GM21367 (cell line): ENCODE results near the gene HOXB2.

ENCODE experiments used
- ATAC-seq: cut with Tn5 transposase; IDR thresholded peaks from one replicate; pipeline ENCODE4 v1.9.1; 2021; ENCODE audit not compliant: unreplicated experiment

Gene HOXB2

GRCh38 chr17:48579471-48579759 lies 34.5 kb upstream of the HOXB2 start:
- ATAC-seq: no peak

GRCh38 chr17:48578616-48579470 lies 33.9 kb upstream of the HOXB2 start:
- no peak for ATAC-seq

- no peak for ATAC-seq
Observed at GRCh38 chr17:48577946-48578615, 33.2 kb upstream of the HOXB2 start, which contains the start of gene HOXB4. TSS of gene HOXB4 (minus strand) at chr17:48578350. CDS start at chr17:48578319, 31 bp downstream.

DNA sequence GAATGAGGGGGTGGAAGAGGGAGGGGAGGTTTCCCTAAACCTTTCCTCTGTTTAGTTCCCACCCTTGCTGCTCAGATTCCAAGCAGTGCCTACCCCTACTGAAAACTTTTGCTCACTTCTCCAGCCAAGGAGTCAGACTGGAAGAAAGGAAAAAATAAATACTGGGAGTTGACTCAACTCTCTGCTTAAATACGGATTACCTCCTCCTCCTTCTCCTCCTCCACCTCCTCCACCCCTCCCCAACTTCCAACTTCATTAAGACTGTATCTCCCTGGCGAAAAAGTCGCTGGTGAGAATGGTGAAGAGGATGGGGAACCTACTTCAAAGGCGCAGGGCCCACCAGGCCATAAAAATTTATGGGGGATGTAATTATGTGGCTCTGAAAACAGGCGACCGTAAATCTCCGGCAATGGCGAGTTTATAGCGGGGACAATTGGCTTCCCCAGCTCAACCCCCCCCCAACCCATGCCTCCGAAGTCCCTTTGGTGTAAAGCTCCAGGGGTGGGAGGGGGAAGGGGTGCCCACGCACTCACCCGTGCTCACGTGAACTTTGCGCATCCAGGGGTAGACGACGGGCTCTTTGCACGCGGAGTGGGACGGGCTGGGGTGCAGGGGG lies 32.5 kb upstream of the HOXB2 start:
- no peak for ATAC-seq

DNA sequence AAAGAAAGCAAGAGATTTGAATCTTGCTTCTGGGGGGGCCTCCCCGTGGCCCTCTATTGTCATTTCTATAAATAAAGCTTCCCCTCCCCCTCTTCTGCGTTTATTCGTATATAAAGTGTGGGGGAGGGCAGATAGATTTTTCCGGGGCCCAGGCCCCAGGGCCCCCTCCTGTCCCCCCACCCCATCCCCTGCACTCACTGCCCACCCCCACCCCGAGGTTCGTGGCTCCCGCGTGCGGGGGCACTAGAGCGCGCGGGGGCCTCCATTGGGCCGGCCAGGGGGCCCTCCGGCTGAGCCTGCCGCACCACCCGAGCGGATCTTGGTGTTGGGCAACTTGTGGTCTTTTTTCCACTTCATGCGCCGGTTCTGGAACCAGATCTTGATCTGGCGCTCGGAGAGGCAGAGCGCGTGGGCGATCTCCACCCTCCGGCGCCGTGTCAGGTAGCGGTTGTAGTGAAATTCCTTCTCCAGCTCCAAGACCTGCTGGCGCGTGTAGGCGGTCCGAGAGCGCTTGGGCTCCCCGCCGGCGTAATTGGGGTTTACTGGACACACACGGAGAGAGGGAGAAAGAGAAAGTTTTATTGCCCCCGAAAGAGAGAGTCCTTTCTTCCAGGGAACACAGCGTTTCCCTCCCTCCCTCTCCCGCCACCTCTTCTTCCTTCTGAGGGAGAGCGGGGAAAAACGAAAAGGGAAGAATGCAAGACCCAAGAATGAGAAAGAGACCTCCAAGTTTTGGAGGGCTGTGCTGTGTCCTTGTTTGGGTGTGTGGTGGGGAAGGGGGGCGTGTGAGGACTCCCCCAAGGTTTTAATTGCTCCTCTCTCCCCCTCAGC lies 31.8 kb upstream of the HOXB2 start:
- ATAC-seq: no peak

DNA sequence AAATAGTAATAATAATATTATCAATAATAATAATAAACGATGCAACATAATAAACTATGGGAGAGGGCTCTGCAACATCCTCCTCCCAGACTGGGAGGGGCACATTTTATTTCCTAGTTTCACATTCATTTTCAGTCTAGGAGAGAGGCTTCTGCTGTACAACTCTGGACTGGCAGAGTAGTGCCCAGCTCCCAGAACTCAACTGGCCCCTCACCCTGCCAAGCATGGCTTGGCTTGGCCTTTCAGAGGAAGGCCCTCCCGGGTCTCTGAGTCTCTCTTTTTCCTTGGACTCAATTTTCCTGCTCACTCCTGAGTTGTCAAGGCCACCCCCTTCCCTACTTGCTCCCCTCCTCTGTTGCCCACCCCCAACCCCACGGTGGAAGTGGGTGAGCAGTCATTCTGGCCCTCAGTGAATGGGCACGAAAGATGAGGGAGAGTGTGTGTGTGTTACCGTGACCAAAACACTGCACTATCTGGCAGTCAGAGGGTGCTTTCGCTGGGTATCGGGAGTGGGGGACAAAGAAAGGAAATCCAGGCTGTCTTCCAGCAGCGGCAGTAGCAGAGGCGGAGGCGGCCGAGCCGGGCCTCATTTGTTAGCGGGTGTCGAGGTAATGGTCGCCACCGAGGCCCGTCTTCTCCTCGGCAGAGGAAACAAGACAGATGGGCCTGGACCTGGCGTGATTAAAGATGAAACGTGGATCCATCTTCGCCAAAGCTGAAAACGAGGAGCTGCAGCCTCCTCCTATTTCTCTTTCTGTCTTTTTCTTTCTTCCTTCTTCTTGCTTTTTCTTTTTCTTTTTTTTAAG lies 31.0 kb upstream of the HOXB2 start:
- no peak for ATAC-seq

DNA sequence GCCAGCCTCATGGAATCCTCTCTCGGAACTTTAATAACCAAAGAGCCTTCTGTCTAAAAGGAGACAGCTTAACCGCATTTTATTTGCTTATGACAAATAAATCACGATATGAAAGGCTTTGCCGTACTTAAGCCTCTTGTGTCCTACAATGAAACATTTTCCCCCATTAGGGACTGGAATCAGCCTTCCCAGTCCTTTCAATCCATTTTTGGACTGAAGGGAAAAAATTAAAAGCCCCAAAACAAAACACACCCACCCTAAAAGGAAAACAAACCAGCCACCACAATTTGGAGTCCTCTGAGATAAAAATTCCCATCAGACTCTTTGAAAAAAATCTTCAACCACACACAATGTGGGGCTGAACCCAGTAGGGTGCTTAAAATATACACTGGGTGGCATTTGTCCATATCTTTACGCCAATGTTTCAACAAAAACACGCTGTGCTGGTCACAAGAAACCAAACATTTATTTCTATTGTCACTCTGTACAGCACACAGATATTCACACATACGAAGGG lies 30.2 kb upstream of the HOXB2 start:
- no peak for ATAC-seq

DNA sequence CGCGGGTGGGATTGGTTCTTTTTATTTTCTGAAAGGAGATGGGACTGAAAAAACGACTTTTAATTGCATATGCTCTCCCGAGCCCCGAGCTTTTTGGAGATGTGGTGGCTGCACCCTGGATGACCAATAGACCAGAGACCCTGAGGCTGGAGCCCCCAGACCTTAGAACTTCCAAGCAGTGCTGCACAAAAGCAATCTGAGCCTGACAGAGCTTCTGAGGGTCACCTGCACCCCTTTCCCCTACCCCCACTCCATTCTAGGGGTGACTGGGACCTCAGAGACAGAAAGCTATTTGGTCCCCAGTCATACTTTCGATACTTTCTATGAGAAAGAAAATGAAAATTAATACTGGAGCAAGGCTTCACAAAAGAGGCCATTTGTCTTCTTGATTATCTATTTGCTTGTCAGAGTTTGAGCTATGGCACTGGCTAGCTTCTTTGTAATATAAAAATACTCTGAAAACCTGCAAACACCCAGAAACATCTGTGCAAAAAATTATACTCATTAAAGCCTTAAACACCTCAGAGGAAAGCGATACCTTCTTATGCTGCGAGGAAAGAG lies 29.7 kb upstream of the HOXB2 start:
- ATAC-seq: no peak

- ATAC-seq: no peak
Observed at GRCh38 chr17:48571826-48572417, 27.0 kb upstream of the HOXB2 start.

DNA sequence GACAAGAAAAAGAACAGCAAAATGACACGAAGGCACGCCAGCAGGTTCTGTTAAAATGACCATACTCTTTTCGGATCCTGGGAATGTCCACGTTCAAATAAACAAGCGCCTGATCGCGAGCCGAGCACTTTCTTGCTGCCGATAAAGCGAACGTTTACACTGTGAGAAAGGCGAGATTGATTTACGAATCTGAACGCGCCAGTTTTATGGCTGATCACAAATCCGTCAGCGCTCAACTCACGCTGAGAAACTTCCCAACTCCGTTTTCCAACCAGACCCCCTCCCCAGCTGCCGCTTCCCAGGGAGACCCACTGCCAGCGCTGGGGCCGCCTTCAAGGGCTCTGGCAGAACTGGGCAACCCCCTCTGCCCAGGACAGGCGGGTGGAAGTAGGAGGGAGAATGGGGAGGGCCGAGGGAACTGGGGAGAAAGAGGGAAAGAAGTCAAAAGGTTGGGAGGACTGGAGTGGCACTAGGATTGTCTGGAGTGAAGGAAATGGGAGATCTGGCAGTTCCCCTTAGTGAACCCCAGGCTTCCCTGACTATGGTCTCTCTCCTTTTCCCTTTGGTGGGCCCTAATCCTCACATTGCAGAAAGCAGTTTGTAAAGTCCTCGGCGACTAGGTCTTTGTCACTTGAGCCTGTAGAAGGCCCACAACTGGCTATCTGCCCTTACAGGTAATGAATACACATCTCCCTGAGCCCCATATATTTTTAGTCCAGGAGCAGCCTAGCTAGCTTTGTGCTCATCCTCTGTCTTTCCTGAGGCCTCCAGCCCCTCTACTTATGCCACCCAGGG lies 26.3 kb upstream of the HOXB2 start:
- ATAC-seq: no peak

- no peak for ATAC-seq
Observed at GRCh38 chr17:48570325-48571023, 25.6 kb upstream of the HOXB2 start.

DNA sequence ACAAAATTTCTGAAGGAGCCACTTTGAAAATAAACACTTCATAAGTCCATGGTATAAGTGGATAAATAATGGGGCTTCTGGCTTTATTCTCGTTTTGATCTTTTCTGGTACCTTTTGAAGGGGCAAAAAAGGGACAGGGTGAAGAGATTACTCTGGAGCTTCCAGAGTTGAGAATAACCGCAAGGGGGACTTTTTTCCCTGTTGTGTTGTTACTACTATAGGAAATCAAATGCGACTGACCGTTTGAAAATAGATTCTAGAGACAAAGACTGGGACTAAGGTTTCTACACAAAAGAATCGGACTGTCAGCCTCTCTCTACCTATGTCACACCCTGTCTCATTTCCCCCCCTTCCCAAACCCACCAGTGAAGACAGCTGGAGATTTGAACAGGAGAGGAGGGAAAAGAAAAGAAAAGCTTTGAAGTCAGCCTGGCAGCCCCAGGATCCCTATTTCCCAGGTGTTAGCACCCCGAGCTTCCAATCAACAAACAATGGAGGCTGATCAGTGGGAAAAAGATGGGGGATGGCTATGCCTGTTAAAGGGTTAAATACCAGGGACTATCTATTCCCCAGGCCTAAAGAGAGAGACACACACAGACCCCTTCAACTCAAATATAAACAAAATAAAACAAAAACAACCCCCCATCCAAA lies 24.9 kb upstream of the HOXB2 start:
- no peak for ATAC-seq

DNA sequence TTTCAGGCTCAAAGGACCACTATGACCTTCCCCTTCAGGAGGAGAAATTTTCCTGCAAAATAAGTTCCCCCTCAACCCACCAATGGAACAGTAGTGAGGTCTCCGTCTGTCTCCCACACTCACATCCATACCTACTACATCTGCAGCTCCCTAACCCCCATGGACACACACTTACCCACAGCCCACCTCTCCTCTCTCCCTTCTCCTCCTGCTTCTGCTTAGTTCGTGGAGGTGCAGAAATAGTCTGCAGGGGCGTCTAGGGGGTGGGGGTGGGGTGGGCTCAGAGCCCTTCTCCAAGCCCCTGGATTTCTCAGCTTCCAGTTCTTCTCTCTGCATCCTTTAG lies 24.3 kb upstream of the HOXB2 start:
- no peak for ATAC-seq

DNA sequence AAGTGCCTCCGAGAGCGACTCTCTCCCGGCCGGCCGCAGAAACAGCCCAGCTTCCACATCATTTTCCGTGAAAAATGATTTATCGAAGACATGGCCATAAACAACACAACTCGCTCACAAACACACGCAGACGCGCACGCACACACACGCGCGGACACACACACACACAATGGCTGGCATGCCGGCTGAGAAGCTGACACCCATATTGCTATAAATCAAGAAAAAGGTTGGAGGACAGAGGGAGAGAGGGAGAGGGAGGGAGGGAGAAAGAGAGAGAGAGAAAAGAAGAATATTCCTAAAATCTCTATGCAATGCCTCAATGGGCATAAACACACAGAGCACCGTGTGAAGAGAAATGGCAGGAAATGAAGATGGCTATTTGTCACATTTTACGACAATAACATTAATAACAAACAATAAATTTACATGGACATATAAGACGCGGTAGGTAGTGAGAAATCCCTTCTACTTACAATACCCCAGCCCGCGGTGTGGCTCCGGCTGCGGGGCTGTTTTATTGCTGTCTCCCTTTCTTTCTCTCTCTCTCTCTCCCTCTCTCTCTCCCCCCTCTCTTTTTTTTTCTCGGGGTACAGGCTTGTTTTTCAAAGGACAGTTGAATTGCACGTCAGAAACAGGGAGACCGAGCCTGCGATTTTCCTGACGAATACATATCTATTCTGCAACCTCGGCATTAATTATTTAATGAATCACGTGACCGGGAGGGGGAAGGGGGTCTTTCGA lies 23.8 kb upstream of the HOXB2 start:
- ATAC-seq: no peak

- no peak for ATAC-seq
Observed at GRCh38 chr17:48567646-48568354, 22.9 kb upstream of the HOXB2 start.

GRCh38 chr17:48567209-48567608 lies 22.3 kb upstream of the HOXB2 start:
- ATAC-seq: no peak
